ENCODE results near the gene SLIT3. TPM values are rescaled to one million over a fixed set of nuclear protein-coding genes. Genes with fewer than 3 reads are reported as not detected.

SLIT3 gene
- total RNA-seq, 4 donors from 2014 or later, result 0.72 to 37.4 (median 5.3) TPM

GRCh38 chr5:168728546-168729211 lies 572.3 kb downstream of the SLIT3 start:
- Histone ChIP-seq H3K9me3 (peaks cover 0 to 13% (median 0%) of the 10 kb centered on the region in 3 donors), H3K27me3 (peaks cover 0 to 7% (median 0%) of the 10 kb centered on the region in 4 donors), H3K4me3 (no peak overlapping the region), H3K4me1 (no peaks in the 10 kb centered on the region), H3K27ac (no peak overlapping the region), H3K36me3 (no peaks in the 10 kb centered on the region)
- WGBS, 2 donors, result 88 to 94% methylated on average over 1 of the region's 1 CpG
- no peak for DNase-seq
- intact Hi-C loops (cut with DNase I), result no loop called here
- TF ChIP-seq POLR2A (IDR thresholded peaks at IDR 0.05) (no peak), CTCF (IDR thresholded peaks at IDR 0.05) (no peak)

- Histone ChIP-seq H3K9me3 (peaks cover 0 to 13% (median 0%) of the 10 kb centered on the region in 3 donors), H3K27me3 (peaks cover 0 to 14% (median 0%) of the 10 kb centered on the region in 4 donors), H3K4me3 (no peak overlapping the region), H3K4me1 (no peaks in the 10 kb centered on the region), H3K36me3 (no peaks in the 10 kb centered on the region), H3K27ac (no peak overlapping the region)
- DNase-seq, result no peak
- WGBS, 2 donors, result 53 to 75% methylated on average over 1 of the region's 2 CpGs
- TF ChIP-seq POLR2A (IDR thresholded peaks at IDR 0.05) (no peak), CTCF (IDR thresholded peaks at IDR 0.05) (no peak)
- intact Hi-C loops (cut with DNase I), result no loop called here
Measured at GRCh38 chr5:168727547-168727946, 573.4 kb downstream of the SLIT3 start.

GRCh38 chr5:168726342-168726741 lies 574.6 kb downstream of the SLIT3 start:
- peaks cover 0 to 22% (median 0%) of the 10 kb centered on the region in 4 donors for H3K27me3 ChIP-seq
- no peak overlapping the region for H3K4me3 ChIP-seq
- intact Hi-C loops (cut with DNase I), result no loop called here
- no peak for DNase-seq
- H3K4me1 ChIP-seq, result no peaks in the 10 kb centered on the region
- WGBS, 2 donors, result 88 to 93% methylated on average over 1 of the region's 1 CpG
- H3K36me3 ChIP-seq, result peaks cover 0 to 8% (median 0%) of the 10 kb centered on the region in 3 donors
- TF ChIP-seq CTCF (IDR thresholded peaks at IDR 0.05), result no peak
- TF ChIP-seq POLR2A (IDR thresholded peaks at IDR 0.05), result no peak
- H3K9me3 ChIP-seq, result peaks cover 0 to 13% (median 0%) of the 10 kb centered on the region in 3 donors
- H3K27ac ChIP-seq, result no peak overlapping the region

GRCh38 chr5:168724227-168724626 lies 576.7 kb downstream of the SLIT3 start:
- H3K4me3 ChIP-seq, result no peak overlapping the region
- TF ChIP-seq CTCF (IDR thresholded peaks at IDR 0.05) (no peak), POLR2A (IDR thresholded peaks at IDR 0.05) (no peak)
- no peak overlapping the region for H3K27ac ChIP-seq
- peaks cover 0 to 28% (median 0%) of the 10 kb centered on the region in 4 donors for H3K27me3 ChIP-seq
- H3K4me1 ChIP-seq, result no peaks in the 10 kb centered on the region
- WGBS, 2 donors, result 63 to 77% methylated on average over 3 to 5 of the region's 5 CpGs
- peaks cover 0 to 11% (median 0%) of the 10 kb centered on the region in 3 donors for H3K9me3 ChIP-seq
- H3K36me3 ChIP-seq, result peaks cover 0 to 8% (median 0%) of the 10 kb centered on the region in 3 donors
- intact Hi-C loops (cut with DNase I), result no loop called here
- DNase-seq, result no peak

GRCh38 chr5:168723037-168723436 lies 577.9 kb downstream of the SLIT3 start:
- intact Hi-C loops (cut with DNase I), result no loop called here
- peaks cover 0 to 8% (median 0%) of the 10 kb centered on the region in 3 donors for H3K36me3 ChIP-seq
- no peak for DNase-seq
- H3K27ac ChIP-seq, result no peak overlapping the region
- H3K4me1 ChIP-seq, result no peaks in the 10 kb centered on the region
- H3K27me3 ChIP-seq, result peaks cover 0 to 35% (median 0%) of the 10 kb centered on the region in 4 donors
- no peak overlapping the region for H3K4me3 ChIP-seq
- no peak for TF ChIP-seq CTCF (IDR thresholded peaks at IDR 0.05)
- TF ChIP-seq POLR2A (IDR thresholded peaks at IDR 0.05), result no peak
- H3K9me3 ChIP-seq, result no peaks in the 10 kb centered on the region
- 89 to 92% methylated on average over 3 of the region's 3 CpGs for WGBS, 2 donors
